Measurements from ENCODE around the gene CTNNA3.

CTNNA3 gene

DNA sequence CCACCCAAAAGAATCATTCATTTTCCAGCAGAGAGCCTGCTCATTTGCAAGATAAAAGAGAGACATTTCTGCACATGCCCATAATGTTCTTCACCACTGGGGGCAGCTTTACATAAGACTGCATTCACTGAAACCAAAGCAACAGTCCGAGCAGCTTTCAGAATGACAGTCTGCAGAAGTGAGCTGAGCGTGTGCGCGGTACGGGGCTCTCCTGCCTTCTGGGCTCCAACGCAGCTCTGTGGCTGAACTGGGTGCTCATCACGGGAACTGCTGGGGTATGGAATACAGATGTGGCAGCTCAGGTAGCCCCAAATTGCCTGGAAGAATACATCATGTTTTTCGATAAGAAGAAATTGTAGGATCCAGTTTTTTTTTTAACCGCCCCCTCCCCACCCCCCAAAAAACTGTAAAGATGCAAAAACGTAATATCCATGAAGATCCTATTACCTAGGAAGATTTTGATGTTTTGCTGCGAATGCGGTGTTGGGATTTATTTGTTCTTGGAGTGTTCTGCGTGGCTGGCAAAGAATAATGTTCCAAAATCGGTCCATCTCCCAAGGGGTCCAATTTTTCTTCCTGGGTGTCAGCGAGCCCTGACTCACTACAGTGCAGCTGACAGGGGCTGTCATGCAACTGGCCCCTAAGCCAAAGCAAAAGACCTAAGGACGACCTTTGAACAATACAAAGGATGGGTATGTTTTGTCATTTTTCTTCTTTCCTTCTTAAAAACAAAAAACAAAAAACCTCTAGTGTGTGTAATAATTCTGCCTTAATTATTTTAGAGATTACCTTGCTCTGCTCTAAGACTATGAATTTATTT lies 769.9 kb downstream of the CTNNA3 start, which contains the start of gene LRRTM3:
TSS of gene LRRTM3 (plus strand) at position 141 of the 820 bp plus-strand sequence.
- peak; percentile 71 for DNase-seq

DNA sequence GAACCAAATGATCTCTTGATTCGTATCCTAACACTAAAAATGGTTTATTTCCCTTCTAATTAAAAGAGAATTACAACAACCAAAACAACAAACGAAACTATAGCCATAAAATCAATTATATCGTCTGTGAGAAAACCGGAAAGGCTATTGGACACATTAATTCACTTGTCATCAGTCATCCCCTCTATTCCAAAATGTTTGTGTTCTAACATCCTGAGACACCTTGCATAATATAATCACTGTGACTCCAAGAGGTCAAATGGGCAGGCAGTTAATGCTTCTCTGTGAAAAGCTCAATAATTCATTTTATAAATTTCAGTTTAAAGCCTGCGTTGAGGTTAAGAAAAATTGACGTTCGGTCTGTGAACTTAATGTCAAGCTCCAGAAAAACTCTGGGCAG lies 770.6 kb downstream of the CTNNA3 start:
- DNase-seq, result no peak

DNA sequence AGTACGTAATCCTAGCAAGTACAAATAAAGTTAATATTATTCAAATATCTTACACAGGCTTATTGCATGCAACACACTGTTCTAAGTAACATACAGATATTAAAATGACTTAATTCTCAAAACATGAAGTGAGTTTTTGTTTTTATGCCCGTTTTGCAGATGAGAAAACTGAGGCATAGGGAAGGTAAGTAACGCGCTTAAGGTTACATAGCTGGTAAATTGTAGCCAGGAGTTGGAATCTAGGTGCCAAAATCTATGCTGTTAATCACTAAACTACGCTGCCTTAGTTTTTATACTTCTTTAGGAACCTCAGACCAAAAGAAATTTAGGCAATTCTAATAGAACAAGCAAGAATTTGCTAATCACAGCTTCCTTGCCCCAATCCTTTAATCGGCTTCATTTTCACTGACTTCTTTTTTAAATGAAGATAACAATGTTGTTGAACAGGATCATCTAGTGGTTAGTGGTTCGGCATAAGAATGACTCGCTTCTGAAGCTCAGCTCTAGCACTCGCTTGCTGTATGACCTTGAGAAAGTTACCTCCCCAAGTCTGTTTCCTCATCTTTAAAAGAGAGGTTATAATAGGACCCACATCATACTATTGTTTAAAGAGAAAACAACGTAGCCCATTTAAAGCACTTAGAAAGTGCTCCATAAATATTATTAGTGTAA lies 771.2 kb downstream of the CTNNA3 start:
- no peak for DNase-seq

DNA sequence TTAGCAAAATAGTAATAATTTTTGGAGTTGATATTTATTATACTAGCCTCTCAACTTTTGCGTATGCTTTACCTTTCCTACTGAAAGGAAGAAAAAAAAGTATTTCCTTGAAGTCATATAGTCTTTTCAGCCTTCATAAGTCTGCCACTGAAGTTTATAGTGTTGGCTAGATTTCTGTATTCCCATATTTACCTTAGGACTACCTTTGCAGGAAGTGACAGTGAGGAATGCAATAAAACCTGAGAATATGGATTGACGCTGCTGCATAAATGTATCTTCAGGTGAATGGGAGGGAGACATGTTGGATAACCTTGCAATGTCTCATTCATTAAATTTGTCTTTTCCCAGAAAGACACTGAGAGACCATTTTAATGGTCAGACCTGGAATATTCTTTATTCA lies 776.7 kb downstream of the CTNNA3 start:
- DNase-seq, result no peak

DNA sequence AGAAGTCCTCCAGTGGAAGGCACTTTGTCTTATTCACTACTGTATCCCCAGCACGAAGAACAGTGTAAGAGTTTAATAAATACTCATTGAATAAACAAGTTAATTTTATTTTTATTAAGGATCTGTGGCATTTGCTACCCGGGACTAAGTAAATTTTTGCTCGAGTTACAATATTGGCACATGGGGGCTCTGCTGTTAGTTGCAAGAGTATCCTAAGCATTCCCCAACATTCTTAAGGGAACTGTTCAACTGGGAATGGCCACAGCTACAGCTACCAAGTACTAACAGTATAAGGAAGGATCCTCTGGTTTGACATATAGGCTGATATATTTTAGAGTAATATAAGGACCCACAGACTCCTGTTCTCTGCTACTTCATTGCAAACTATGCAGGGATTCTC lies 778.9 kb downstream of the CTNNA3 start:
- no peak for DNase-seq

DNA sequence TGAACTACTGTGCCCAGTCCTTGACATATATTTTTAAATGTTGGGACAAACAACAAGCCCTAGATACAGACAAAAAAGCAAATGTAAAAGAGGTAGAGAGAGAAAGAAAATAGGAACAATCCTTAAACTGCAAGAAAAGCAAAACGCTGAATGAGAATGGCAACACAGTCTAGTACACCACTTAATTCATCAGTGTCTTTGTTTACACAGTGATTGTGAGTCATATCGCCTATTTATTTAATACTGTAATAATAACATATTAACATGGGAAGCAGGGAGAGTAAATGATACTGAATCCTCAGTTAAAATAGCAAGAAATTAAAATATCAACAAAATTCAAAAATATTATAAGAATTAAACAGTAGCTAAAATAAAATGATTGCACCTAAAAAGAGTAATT lies 780.0 kb downstream of the CTNNA3 start:
- DNase-seq, result no peak

DNA sequence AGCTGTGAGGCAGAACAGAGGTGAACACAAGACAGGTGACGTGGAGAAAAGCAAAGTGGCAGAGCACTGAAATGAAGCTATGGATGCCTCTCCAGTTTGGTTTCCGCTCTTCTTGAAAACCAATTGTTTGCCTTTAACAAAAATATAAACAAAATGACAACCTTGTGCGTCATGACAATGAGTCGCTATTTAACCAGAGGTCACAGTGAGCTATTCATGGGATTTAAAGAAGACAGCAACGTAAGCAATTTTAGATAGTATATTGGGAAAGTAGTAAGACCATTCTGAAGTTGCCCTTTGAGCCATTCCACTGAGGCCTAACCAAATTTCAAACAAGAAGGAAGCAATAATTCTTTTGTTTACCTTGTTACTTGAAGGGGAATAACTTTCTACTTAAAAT lies 785.3 kb downstream of the CTNNA3 start:
- DNase-seq, result no peak

DNA sequence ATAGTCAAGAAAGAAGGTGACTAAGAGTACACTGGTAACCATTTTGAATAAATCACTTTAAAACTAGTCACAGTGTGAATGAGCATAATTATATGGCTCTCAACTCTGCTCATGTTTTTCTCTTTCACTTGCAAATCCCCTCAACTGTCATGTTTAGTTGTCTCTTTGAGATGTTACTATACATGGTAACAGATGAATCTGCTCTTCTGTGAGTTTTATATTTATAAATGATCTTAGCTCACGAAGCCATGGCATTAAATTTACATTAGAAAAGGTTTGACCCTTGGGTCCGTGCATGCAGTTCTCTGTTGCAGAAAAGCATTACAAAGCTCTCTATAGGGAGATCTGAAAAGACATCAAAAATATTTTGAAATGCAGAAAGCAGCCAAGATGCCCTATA lies 803.1 kb downstream of the CTNNA3 start:
- DNase-seq, result no peak

DNA sequence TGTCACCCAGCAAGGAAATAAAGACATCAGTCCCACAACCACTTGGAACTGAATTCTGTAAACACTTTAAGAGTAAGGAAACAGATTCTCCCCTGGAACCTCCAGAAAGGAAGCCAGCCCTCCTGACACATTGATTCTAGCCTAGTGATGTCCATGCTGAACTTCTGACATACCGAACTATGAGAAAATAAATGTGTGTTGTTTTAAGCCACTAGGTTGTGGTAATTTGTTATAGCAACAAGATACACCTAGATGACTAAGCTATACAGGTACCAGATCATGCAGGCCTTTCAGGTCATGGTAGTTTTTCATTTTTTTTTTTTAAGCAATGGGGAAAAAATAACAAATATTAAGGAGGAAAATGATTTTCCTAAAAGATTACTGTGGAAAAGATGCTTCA lies 807.8 kb downstream of the CTNNA3 start:
- no peak for DNase-seq

DNA sequence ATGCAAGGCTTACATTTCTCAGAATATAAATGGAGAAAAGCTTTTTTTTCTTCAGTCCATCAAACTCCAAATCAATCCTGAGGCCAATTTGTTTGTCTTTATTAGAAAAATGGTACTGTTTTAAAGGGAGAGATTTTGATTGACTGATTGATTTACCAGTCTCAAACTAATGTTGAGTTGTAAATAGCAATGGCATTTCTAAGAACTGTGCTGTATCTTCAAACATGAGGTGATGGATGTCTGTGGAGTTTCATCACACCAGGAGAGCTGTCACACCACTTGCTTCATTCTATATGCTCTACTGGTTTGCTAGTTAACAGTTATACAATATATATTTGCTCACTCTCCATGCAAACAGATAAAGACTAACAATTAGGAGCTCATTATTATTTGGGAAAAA lies 809.1 kb downstream of the CTNNA3 start:
- DNase-seq, result no peak

DNA sequence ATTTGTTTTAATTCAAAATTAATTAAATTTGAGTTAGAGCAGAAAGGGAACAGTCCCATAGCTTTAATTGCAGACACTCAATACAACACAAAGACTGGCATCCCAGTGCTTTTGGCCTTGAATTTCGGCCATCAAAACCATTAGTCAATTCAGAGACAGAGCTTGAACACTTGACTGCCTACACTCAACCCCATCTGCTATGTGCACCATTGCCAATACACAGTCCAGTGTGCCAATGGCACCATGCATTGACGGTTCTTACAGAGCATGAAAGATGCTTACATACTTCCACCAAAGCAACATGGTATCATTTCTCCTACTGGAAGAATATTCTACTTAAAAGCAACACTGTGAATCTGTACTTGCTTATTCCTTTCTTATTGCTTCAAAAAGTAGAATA lies 813.7 kb downstream of the CTNNA3 start:
- no peak for DNase-seq

DNA sequence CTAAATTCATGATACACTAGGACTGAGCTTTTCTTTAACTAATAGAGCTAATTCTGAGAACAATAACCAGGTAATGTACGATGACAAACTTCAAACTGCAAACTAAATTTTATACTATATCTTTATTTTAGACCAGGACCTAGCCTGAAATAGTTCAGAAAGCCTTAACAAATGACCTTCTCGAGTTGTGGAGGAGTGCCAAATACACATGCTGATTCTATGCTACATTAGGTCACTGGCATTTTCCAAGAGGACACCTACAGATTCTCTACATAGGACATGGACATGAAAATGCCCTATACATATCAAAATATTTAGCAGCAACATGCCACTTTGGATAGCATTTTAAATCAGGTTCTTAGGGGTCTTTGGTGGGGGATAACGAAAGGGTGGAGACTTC lies 814.2 kb downstream of the CTNNA3 start:
- no peak for DNase-seq

DNA sequence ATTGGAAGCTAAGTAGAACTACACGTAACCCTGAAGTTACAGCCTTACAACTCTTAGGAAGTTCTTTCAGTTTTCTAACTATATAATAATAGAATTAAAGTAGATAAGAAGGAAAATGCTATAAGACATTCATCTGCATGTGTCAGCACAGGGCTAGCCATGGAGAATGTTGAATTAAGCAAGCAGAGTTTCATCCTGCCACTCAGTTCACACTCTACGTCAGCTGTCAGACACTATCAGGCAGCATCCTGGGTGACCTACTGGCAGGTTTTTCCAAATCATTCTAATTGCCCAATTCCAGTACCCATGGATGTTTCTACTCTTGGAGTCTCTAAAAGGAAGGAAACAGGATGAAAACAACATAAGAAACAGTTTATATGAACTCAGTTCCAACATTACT lies 815.2 kb downstream of the CTNNA3 start:
- no peak for DNase-seq

DNA sequence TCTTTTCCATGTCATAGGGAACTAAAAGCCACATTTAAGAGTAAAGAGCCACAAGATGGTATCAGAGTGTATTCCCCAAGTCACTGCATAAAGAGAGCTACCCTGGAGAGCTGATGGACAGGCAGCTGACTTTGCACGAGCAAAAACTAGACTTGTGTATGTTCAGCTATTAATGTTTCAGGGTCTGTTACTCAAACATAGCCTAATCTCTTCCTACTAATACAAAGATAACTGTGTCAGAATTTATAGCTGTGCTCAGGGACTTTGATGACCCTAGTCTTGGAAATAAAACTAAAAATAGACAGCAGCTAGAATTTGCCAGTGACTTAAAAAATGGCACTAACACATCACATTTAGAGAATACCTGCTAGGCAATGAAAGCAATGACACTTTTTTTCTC lies 815.7 kb downstream of the CTNNA3 start:
- DNase-seq, result no peak

DNA sequence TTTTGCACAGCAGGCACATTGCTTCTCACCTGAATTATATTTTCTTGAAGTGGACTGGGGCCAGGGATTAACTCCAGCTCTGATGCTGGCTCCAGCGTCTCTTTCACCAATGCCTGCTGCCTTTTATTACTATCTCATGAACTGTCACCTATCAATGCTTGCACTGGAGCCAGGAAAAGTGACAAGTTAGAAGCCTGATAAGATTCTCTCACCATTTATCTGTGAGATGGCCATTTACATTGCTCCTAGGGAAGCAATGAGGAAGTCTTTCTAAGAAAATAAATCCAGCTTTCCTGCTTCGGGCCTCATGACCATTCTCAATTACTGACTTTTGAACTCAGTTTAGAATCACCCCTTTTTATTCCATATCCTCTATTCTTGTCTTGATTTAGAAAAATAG lies 818.6 kb downstream of the CTNNA3 start:
- no peak for DNase-seq

DNA sequence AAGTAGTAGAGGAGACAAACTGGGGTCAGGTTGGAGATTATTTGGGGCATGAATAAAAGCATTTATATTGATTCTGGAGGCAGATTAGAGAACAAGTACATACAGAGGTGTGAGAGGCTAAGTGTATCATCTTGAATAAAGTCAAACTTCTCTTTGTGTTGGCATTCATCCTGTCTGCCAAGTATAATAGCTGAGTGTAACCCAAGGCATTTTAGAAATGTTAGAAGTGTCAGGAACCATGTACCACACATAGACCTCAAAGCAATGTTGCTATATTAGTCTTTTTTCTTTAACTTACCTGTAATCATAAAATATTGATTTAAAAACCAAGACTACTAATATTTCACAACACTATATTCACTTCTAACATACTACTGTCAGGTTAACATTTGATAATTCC lies 826.4 kb downstream of the CTNNA3 start:
- no peak for DNase-seq

DNA sequence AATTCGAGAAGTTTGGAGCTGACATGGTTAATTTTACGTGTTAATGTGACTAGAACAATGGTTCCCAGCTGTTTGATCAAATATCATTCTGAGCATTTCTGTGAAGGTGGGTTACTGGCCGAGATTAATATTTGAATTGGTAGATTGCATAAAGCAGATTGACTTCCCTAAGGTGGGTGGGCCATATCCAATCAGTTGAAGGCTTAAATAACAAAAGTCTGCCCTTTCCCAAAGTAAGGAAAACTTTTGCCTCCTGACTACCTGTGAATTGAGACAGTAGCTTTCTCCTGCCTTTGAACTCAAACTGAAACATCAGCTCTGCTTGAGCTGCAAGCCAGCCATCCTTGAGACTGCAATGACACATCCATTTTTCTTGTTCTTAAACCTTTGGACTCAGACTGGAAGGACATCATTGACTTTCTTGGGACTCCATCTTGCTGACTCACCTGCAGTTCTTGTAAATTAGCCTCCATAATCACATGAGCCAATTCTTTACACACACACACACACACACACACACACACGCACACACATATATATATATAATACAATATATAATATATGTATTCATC lies 833.2 kb downstream of the CTNNA3 start:
- DNase-seq, result no peak

DNA sequence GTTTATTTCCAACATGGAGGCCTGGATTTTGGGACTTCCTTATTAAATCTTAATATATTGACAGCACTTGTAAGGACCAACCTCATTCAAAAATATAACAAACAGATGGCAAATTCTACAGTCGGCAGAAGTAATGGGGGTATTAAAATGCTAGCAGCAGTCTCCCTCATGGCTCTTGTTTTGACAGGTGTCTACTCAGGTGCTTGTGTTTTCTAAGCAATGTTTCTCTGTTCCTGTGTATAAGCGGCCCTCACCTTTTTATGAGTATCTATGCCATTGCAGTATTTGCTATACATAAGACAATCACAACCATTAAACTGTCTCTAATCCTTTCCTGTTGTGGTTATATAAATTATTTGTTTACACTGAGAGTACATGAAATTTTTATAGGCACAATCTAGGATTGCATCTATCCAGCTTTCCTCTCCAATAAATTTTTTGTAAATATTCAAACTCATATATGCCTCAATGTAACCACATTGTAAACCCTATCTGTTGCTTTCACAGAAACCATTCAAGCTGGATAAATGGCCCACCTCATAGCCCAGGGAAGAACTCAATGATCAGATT lies 835.5 kb downstream of the CTNNA3 start:
- DNase-seq, result no peak

DNA sequence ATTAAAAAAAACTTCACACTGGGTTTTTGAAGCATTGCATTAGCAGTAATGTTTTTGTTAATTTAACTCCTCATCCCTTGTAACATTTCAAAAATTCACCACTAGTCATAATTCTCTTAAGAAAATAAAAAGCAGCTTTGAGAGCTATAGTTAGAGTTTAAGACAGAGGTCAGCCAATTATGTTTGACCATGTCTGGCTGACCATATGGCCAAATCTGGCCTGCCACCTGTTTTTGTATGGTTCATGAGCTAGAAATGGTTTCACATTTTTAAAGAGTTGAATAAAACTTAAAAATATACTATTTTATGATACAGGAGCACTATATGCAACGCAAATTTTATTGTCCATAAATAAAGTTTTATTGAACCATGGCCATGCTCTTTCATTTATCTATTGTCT lies 843.2 kb downstream of the CTNNA3 start:
- no peak for DNase-seq

DNA sequence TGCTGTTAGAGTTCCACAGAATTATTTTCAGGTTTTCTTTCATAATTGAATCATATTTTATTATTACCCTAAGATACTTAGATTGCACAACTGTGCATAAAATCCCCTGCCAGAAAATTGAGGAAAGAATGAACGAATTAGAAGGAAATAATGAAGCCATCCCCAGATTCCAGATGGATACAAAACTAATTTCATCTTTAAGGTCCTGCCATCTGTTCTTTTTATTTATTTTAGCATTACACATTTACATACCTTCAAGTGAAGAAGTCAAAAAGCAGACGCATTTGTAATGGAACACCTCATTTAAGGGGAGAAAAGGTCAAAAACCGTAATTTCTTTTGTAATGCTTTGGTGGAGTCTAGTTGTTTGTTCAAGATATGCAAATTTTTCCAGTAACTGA lies 847.1 kb downstream of the CTNNA3 start:
- no peak for DNase-seq

DNA sequence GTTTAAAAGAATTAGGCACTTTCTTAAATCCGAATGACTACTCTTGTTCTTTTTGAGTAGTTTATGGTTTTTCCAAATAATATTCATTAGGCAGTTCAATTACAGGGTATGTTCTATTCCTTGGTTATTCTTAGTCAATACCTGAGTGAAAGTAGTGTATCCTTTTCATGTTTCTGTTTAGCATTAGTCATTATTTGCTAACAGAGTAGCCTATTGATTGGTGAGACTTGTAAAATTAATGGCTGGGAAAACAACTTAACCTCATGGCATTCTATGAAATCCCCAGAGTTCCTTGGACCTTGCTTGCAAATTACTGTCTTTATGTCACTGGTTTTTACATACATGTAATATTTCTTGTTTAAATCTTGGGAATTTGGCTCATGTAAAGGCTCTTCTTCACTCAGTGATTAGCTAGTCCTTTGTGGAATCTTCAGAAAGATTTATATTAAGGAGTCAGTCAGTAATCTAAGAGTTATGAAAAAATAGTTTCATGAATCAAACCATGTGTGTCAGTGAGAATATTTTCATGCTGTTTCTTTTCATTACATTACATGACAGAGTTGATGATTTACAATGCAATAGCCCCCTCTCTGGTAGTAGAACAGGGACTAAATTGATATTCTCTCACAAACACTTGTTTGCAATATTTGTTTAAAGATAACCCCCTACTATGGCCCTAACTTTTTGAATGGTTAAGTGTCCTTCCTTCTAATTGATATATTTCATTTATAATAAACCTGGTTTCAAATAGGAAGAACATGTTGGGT lies 851.6 kb downstream of the CTNNA3 start:
- no peak for DNase-seq

DNA sequence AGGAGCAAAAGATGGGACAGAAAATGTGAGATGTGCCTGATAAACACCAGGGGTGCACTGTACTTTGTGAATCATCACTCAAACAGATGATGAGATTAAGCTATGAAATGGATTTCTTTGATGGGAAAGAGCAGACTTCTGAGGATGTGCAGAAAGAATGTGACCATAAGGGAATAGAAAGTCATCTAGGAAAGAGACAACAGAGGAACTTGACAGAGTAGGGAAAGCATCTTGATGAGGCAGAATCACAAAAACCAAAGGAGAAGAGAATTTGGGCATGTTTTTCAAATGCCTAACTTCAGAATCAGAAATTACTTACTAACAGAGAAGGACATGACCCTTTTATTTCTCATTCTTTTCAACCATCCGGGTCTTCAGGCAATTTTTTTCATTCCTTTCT lies 852.6 kb downstream of the CTNNA3 start:
- DNase-seq, result no peak

DNA sequence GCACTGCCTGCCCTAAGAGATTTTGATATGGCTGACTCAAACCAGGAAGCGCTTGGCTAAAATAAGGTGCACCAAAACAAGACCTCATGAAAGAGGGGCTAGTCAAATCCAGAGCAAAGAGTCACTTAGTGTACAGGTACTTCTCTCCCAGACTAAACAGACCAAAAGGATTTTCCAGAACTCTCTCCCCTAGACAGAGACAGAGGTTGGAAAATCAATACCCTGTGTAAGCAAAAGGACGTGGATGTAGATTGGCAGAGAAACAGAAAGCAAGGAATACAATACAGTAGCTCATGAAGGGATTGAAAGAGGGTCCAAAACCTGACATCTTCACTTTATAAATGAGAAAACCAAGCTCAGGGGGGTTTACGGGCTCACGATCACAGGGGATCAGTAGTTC lies 853.1 kb downstream of the CTNNA3 start:
- DNase-seq, result no peak
